Measurements from ENCODE around the gene NDUFV2.
"Not testable (repeated sequence)": the region's sequence is repeated elsewhere in the genome, so short reads cannot be mapped to it uniquely, and the experiment has no call there.

Gene NDUFV2

DNA sequence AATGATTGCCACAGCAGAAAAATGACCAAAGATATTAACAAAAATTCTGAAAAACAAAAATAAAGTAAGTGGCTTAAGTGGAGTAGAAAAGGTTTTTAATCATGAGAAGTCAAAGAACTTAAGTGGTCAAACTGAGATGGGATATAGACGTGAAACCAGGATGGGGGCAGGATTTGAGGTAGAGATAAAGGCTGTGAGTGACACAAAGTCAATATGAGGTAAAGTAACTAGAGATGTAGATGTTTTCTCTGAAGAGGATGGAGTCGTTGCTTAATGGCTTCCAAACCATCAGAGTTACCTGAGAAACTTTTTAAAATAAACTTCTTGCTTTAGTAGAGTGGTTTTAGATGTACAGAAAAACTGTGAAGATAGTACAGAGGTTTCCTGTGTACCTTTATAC is 55.3 kb downstream of the NDUFV2 start:
- no peak for DNase-seq

DNA sequence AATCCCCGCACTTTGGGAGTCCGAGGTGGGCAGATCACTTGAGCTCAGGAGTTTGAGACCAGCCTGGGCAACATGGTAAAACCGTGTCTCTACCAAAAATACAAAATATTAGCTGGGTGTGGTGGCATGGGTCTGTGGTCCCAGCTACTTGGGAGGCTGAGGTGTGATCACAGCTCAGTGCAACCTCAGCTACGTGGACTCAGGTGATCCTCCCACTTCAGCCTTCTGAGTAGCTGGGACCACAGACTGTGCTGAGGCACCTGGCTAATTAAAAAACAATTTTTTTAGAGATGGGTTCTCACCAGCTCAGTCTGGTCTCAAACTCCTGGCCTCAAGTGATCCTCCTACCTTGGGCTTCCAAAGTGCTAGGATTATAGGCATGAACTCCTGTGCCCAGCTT is 57.5 kb downstream of the NDUFV2 start:
- DNase-seq = no peak

DNA sequence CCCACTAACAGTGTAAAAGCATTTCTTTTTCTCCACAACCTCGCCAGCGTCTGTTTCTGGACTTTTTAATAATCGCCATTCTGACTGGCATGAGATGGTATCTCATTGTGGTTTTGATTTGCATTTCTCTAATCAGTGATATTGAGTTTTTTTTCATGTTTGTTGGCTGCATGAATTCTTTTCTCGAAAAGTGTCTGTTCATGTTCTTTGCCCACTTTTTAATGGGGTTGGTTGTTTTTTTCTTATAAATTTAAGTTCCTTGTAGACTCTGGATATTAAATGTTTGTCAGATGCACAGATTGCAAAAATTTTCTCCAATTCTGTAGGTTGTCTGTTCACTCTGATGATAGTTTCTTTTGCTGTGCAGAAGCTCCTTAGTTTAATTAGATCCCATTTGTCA is 60.2 kb downstream of the NDUFV2 start:
- DNase-seq = not testable (repeated sequence)

DNA sequence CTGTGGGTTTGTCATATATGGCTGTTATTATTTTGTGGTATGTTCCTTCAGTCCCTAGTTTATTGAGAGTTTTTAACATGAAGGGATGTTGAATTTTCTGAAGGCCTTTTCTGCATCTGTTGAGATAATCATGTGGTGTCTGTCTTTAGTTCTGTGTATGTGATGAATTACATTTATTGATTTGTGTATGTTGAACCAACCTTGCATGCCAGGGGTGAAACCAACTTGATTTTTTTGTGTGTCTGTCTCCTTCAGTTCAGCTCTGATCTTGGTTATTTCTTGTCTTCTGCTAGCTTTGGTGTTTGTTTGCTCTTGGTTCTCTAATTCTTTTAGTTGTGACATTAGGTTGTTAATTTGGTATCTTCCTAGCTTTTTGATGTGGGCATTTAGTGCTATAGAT is 61.6 kb downstream of the NDUFV2 start:
- DNase-seq = not testable (repeated sequence)

DNA sequence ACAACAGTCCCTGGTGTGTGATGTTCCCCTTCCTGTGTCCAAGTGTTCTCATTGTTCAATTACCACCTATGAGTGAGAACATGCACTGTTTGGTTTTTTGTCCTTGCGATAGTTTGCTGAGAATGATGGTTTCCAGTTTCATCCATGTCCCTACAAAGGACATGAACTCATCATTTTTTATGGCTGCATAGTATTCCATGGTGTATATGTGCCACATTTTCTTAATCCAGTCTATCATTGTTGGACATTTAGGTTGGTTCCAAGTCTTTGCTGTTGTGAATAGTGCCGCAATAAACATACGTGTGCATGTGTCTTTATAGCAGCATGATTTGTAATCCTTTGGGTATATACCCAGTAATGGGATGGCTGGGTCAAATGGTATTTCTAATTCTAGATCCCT is 63.4 kb downstream of the NDUFV2 start:
- DNase-seq = not testable (repeated sequence)

DNA sequence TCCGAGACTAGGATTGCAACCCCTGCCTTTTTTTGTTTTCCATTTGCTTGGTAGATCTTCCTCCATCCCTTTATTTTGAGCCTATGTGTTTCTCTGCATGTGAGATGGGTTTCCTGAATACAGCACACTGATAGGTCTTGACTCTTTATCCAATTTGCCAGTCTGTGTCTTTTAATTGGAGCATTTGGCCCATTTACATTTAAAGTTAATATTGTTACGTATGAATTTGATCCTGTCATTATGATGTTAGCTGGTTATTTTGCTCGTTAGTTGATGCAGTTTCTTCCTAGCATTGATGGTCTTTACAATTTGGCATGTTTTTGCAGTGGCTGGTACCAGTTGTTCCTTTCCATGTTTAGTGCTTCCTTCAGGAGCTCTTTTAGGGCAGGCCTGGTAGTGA is 67.0 kb downstream of the NDUFV2 start:
- DNase-seq = not testable (repeated sequence)

DNA sequence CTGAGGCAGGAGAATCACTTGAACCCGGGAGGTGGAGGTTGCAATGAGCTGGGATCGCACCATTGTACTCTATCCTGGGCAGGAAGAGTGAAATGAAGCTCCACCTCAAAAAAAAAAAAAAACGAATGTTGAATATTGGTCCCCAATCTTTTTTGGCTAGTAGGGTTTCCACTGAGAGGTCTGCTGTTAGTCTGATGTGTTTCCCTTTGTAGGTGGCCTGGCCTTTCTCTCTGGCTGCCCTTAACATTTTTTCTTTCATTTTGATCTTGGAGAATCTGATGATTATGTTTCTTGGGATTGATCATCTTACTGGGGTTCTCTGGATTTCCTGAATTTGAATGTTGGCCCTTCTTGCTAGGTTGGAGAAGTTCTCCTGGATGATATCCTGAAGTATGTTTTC is 69.4 kb downstream of the NDUFV2 start:
- DNase-seq = not testable (repeated sequence)

DNA sequence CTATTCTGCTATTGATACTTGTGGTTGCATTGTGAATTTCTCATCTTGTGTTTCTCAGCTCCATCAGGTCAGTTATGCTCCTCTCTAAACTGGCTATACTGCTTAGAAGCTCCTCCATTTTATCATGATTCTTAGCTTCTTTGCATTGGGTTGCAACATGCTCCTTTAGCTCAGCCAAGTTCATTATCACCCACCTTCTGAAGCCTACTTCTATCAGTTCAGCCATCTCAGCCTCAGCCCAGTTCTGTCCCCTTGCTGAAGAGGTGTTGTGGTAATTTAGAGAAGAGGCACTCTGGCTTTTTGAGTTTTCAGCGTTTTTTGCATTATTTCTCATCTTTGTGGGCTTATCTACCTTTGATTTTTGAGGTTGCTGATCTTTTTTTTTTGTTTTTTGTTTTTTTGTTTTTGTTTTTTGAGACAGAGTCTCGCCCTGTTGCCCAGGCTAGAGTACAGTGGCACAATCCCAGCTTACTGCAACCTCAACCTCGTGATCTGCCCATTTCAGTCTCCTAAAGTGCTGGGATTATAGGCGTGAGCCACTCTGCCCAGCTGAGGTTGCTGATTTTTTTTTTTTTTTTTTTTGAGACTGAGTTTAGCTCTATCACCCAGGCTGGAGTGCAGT is 70.1 kb downstream of the NDUFV2 start:
- no peak for DNase-seq

DNA sequence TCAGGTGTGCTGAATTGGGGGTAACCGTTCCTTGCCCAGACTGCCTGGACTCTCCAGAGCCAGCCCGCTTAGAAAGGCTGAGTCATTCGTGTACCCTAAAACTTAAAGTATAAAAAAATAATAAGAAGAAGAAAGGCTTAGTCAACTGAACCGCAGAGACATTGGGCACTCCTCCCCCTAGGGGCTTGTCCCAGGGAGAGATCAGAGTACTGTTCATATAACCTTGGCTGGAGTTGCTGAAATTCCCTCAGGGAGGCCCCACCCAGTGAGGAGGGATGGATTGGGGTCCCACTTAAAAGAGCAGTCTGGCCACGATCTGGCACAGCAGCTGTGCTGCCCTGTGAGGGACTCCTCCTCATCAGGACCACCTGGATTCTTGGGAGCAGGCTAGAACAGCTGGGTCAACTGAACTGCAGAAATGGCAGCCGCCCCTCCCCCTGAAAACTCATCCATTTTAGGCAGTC is 71.3 kb downstream of the NDUFV2 start:
- DNase-seq = no peak

DNA sequence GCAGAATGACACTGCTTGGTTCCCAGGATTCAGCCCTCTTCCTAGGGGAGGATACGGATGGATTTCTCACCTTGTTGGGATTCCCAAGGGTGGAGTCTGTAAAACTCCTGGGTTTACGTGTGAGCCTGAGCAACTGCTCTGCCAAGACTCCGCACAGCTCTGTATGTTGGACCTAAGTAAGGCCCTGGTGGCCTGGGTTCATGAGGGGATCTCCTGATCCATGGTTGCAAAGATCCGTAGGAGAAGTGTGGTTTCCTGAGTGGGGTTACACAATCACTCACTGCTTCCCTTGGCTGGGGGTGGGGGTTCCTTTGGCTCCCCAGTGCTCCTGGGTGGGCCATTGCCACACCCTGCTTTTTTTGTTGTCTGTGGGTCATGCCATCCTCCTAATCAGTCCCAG is 71.8 kb downstream of the NDUFV2 start:
- no peak for DNase-seq

DNA sequence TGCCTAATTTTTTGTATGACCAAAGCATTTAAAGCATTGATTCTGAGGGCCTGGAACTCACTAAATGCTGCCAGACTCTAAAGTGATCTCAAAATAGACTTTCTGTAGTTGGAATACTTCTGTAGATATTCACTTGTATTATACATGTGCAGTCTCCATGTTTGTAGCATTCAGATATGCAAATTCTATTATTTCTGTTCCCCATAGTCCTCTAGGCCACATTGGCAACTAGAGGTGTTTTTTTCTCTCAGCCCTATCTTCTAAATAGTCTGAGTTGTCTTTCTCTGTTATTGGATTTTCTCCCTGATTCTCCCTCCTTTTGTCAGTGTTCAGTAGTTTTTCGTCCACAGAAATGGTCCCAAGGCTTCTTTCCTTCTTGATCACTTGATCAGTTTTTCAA is 72.6 kb downstream of the NDUFV2 start:
- DNase-seq = no peak

DNA sequence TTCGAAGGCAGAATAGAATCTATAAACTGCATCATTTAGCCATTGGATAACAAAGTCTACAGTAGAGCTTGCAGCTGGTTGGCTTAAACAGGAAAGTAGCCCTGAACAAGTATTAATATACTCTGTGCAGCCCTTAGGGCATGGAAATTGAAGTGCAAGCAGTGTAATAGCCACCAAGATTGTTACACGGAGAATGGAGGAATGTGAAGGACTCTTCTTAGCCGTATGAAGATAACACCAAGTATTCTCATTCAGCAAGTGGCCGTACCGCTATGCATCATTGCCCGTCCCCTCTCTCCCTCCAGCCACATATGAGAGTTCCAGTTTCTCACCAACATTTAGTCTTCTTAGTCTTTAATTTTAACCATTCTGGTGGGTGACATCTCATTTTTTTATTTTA is 74.5 kb downstream of the NDUFV2 start:
- DNase-seq = no peak

DNA sequence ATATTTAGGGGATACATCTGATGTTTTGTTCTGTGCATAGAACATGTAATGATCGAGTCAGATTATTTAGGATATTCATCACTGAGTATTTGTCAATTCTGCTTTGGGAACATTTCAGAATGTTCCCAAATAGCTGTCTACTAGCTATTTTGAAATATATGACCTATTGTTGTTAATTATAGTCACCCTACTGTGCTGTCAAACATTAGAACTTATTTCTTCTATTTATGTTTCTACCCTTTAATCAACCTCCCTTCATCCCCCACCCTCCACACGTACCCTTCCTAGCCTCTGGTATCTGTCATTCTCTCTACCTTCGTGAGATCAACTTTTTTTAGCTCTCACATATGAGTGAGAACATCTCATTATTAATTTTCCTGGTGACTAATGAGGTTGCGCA is 75.0 kb downstream of the NDUFV2 start:
- DNase-seq = no peak

DNA sequence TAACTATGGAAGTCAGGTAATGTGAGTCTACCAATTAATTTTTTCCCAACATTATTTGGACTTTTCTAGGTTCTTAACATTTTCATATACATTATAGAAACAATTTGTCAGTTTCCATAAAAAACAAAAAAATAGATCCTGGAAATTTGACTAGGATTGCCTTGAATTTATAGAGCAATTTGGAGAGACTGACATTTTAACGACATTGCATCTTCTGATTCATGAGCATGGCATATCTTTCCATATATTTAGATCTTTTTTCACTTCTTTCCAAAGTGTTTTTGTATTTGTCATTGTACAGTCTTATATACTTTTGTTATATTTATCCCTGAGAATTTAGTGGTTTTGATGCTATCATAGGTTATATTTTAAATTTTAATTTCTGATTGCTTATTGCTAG is 76.1 kb downstream of the NDUFV2 start:
- no peak for DNase-seq

DNA sequence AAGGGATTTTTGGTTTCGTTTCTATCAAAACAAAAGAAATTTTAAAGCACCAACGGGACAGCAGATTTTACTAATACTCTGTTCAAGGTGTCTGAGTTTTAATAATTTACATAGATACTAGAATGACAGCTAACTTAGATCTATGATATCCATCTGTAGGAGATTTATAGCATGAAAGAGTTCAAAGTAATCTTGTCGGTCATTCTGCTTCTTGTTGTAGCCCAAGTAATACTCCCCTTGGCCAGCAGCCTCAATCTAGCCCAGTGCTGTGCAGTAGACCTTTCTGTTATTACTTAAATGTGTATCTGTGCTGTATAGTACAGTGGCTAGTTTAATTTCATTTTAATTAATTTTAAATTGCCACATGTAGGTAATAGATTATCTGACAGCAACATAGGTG is 78.8 kb downstream of the NDUFV2 start:
- DNase-seq = no peak

DNA sequence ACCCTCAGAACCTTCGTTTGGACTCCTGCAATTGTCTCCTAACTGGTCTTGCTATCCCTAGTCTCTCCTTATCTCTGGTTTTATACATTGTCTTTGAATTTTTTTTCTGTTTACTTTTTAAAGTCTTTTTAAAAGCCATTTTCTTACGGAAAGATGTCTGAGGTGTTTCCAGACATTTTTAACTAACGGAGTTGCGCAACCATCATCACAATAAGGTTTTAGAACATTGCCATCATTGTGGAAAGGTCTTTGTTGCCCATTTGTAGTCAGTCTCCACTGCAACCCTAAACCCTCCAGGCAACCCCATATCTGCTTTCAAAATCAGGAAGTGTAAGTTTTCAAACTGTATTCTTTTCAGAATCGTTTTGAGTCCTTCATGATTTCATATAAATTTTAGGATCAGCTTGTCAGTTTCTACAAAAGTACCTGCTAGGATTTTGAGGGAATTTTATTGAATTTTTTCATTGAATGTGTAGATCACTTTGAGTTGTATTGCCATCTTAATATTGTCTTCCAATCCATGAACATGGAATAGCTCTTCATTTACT is 80.4 kb downstream of the NDUFV2 start:
- DNase-seq = no peak
